DND-41 (cell line): Measurements from ENCODE around the gene SLX1A.

Experiments
- EZH2 ChIP-seq: IDR thresholded peaks from 3 replicates; pipeline ENCODE4 v1.6.1; 2012; ENCODE audit warnings: borderline replicate concordance, low read depth, mild to moderate bottlenecking, moderate library complexity, low read length, inconsistent platforms; ENCODE audit not compliant: severe bottlenecking
- TF ChIP-seq, protein P1 (sequence below): IDR thresholded peaks from 2 replicates; pipeline ENCODE4 v1.5.1; 2012; ENCODE audit warnings: borderline replicate concordance, low read length, moderate library complexity, mild to moderate bottlenecking; ENCODE audit not compliant: poor library complexity, severe bottlenecking; ENCODE audit errors: extremely low read depth

DNA sequence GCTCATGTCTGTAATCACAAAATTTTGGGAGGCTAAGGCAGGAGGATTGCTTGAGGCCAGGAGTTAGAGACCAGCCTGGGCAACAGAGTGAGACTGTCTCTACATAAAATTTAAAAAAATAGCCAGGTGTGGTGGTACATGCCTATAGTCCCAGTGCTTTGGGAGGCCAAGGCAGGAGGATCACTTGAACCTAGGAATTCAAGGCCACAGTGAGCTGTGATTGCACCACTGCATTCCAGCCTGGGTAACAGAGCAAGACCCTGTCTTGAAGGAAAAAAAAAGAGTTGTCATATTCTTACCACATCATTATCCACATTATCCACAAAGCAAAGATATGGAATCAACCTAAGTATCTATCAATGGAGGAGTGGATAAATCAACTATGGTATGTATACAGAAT lies 49.7 kb upstream of the SLX1A start:
- TF ChIP-seq, protein P1, sequence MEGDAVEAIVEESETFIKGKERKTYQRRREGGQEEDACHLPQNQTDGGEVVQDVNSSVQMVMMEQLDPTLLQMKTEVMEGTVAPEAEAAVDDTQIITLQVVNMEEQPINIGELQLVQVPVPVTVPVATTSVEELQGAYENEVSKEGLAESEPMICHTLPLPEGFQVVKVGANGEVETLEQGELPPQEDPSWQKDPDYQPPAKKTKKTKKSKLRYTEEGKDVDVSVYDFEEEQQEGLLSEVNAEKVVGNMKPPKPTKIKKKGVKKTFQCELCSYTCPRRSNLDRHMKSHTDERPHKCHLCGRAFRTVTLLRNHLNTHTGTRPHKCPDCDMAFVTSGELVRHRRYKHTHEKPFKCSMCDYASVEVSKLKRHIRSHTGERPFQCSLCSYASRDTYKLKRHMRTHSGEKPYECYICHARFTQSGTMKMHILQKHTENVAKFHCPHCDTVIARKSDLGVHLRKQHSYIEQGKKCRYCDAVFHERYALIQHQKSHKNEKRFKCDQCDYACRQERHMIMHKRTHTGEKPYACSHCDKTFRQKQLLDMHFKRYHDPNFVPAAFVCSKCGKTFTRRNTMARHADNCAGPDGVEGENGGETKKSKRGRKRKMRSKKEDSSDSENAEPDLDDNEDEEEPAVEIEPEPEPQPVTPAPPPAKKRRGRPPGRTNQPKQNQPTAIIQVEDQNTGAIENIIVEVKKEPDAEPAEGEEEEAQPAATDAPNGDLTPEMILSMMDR, result no peak
- no peak for TF ChIP-seq EZH2
